ENCODE data around the gene GALNTL6.

GALNTL6 gene

GRCh38 chr4:172867835-172868234 lies 1054.6 kb downstream of the GALNTL6 start:
- H3K4me1 ChIP-seq (ENCODE audit: insufficient read depth, poor library complexity, severe bottlenecking), result no peaks in the 10 kb centered on the region
- TF ChIP-seq CTCF (IDR thresholded peaks at IDR 0.05; ENCODE audit: poor library complexity, severe bottlenecking), result no peak
- ATAC-seq (ENCODE audit: low read depth), result no peak

GRCh38 chr4:172868271-172868670 lies 1055.1 kb downstream of the GALNTL6 start:
- ATAC-seq (ENCODE audit: low read depth) (no peak), DNase-seq (ENCODE audit: low spot score) (no peak)
- H3K9me3 ChIP-seq (ENCODE audit: severe bottlenecking), result no peaks in the 10 kb centered on the region
- no peak overlapping the region for H3K27ac ChIP-seq (ENCODE audit: poor library complexity, severe bottlenecking)
- H3K36me3 ChIP-seq (ENCODE audit: low read depth), result no peaks in the 10 kb centered on the region
- no peaks in the 10 kb centered on the region for H3K27me3 ChIP-seq (ENCODE audit: insufficient read depth, poor library complexity, severe bottlenecking)
- no peak for TF ChIP-seq CTCF (IDR thresholded peaks at IDR 0.05; ENCODE audit: poor library complexity, severe bottlenecking)
- no peak overlapping the region for H3K4me3 ChIP-seq (ENCODE audit: severe bottlenecking)
- no peaks in the 10 kb centered on the region for H3K4me1 ChIP-seq (ENCODE audit: insufficient read depth, poor library complexity, severe bottlenecking)

More at GRCh38 chr4:172867835-172868234, 1054.6 kb downstream of the GALNTL6 start:
- Histone ChIP-seq H3K4me3 (ENCODE audit: severe bottlenecking) (no peak overlapping the region), H3K27ac (ENCODE audit: poor library complexity, severe bottlenecking) (no peak overlapping the region), H3K9me3 (ENCODE audit: severe bottlenecking) (peaks cover 1% of the 10 kb centered on the region), H3K27me3 (ENCODE audit: insufficient read depth, poor library complexity, severe bottlenecking) (no peaks in the 10 kb centered on the region), H3K36me3 (ENCODE audit: low read depth) (no peaks in the 10 kb centered on the region)
- DNase-seq (ENCODE audit: low spot score), result no peak

GRCh38 chr4:172869621-172870268 lies 1056.5 kb downstream of the GALNTL6 start:
- no peaks in the 10 kb centered on the region for H3K36me3 ChIP-seq (ENCODE audit: low read depth)
- H3K27me3 ChIP-seq (ENCODE audit: insufficient read depth, poor library complexity, severe bottlenecking), result no peaks in the 10 kb centered on the region
- TF ChIP-seq CTCF (IDR thresholded peaks at IDR 0.05; ENCODE audit: poor library complexity, severe bottlenecking), result no peak
- no peak for ATAC-seq (ENCODE audit: low read depth)
- no peaks in the 10 kb centered on the region for H3K9me3 ChIP-seq (ENCODE audit: severe bottlenecking)
- H3K4me1 ChIP-seq (ENCODE audit: insufficient read depth, poor library complexity, severe bottlenecking), result no peaks in the 10 kb centered on the region
- H3K27ac ChIP-seq (ENCODE audit: poor library complexity, severe bottlenecking), result no peak overlapping the region
- DNase-seq (ENCODE audit: low spot score), result no peak
- no peak overlapping the region for H3K4me3 ChIP-seq (ENCODE audit: severe bottlenecking)

GRCh38 chr4:172871381-172871780 lies 1058.2 kb downstream of the GALNTL6 start:
- H3K9me3 ChIP-seq (ENCODE audit: severe bottlenecking), result no peaks in the 10 kb centered on the region
- H3K27me3 ChIP-seq (ENCODE audit: insufficient read depth, poor library complexity, severe bottlenecking), result no peaks in the 10 kb centered on the region
- H3K27ac ChIP-seq (ENCODE audit: poor library complexity, severe bottlenecking), result no peak overlapping the region
- no peaks in the 10 kb centered on the region for H3K36me3 ChIP-seq (ENCODE audit: low read depth)
- no peak overlapping the region for H3K4me3 ChIP-seq (ENCODE audit: severe bottlenecking)
- DNase-seq (ENCODE audit: low spot score), result no peak
- no peaks in the 10 kb centered on the region for H3K4me1 ChIP-seq (ENCODE audit: insufficient read depth, poor library complexity, severe bottlenecking)
- no peak for TF ChIP-seq CTCF (IDR thresholded peaks at IDR 0.05; ENCODE audit: poor library complexity, severe bottlenecking)
- ATAC-seq (ENCODE audit: low read depth), result no peak

- Histone ChIP-seq H3K36me3 (ENCODE audit: low read depth) (no peaks in the 10 kb centered on the region), H3K4me1 (ENCODE audit: insufficient read depth, poor library complexity, severe bottlenecking) (no peaks in the 10 kb centered on the region), H3K27ac (ENCODE audit: poor library complexity, severe bottlenecking) (no peak overlapping the region), H3K4me3 (ENCODE audit: severe bottlenecking) (no peak overlapping the region), H3K9me3 (ENCODE audit: severe bottlenecking) (no peaks in the 10 kb centered on the region), H3K27me3 (ENCODE audit: insufficient read depth, poor library complexity, severe bottlenecking) (no peaks in the 10 kb centered on the region)
- DNase-seq (ENCODE audit: low spot score) (no peak), ATAC-seq (ENCODE audit: low read depth) (no peak)
- TF ChIP-seq CTCF (IDR thresholded peaks at IDR 0.05; ENCODE audit: poor library complexity, severe bottlenecking), result no peak
Measured at GRCh38 chr4:172874944-172875343, 1061.7 kb downstream of the GALNTL6 start.

Data from RWPE2 (cell line).